Activated T-helper 1 cell treated with anti-CD3 and anti-CD28 coated beads, Interleukin-12 subunit alpha, Interleukin-12 subunit beta, Interleukin-2, Interleukin-4 antibody, amounts not matched to agents 30 ng/mL and 10 ng/mL and 1 ng/mL, durations not matched to agents 14 hours and 24 hours and 36 hours (primary cell): ENCODE data around the gene FAM221A. TPM values are rescaled to one million over a fixed set of nuclear protein-coding genes. Genes with fewer than 3 reads are reported as not detected.

Experiments
- DNase-seq: peaks from one replicate; pipeline ENCODE4 v3.0.0; 2021; ENCODE audit warnings: low spot score
- H3K27ac Mint-ChIP-seq: one replicate; pipeline ENCODE4 v1.8.0; 2021; ENCODE audit warnings: mild to moderate bottlenecking, mixed read lengths
- H3K27me3 Mint-ChIP-seq: one replicate; pipeline ENCODE4 v1.8.0; 2022; ENCODE audit warnings: mild to moderate bottlenecking, moderate library complexity, mixed read lengths; ENCODE audit not compliant: insufficient read depth
- H3K36me3 Mint-ChIP-seq: one replicate; pipeline ENCODE4 v1.8.0; 2021; ENCODE audit warnings: low read depth, mixed read lengths
- H3K4me1 Mint-ChIP-seq: one replicate; pipeline ENCODE4 v1.8.0; 2021; ENCODE audit warnings: low read depth, mixed read lengths
- H3K4me3 Mint-ChIP-seq: one replicate; pipeline ENCODE4 v1.8.0; 2021; ENCODE audit warnings: mild to moderate bottlenecking, moderate library complexity, mixed read lengths
- H3K9me3 Mint-ChIP-seq: one replicate; pipeline ENCODE4 v1.8.0; 2021; ENCODE audit warnings: mixed read lengths
- intact Hi-C: fragments of 100-400 bp; cut with micrococcal nuclease; formaldehyde crosslinking; loops from one replicate; pipeline ENCODE4 v1.15.1; 2024
- total RNA-seq: library from RNA; stranded (reverse); gene quantifications from 2 replicates; pipeline ENCODE4 v1.2.3, GENCODE V29; 2022

FAM221A gene, protein sequence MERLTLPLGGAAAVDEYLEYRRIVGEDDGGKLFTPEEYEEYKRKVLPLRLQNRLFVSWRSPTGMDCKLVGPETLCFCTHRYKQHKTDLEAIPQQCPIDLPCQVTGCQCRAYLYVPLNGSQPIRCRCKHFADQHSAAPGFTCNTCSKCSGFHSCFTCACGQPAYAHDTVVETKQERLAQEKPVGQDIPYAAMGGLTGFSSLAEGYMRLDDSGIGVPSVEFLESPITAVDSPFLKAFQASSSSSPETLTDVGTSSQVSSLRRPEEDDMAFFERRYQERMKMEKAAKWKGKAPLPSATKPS
- total RNA-seq = 9.4 and 9.9 TPM in 2 replicates

DNA sequence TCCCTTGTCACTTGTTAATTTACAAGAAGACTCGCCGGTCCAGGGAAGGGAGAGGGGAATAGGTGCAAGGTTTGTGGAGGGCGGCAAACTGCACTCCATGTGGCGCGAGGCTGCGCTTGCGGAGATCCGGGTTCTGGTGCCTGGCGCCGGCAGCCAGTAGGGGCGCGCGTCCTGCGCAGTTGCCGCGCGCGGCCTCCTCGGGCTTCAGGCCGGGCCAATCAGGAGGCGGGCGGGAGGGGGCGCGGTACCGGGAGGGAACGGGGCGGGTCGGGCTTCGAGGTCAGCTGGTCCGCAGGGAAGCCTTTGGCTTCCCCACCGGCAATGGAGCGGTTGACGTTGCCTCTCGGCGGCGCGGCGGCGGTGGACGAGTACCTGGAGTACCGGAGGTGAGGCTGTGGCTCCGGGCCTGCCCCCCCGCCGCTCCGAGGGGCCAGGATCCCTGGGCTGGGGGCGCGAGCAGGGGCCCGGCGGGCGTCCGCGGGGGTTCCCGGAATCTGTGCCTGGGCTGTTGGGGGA, at the start of gene FAM221A:
Gene FAM221A, plus strand, starts transcription at position 302 of the 516 bp plus-strand sequence. Its CDS starts 20 bp downstream, at position 322.
- H3K36me3 Mint-ChIP-seq = peaks cover 2% of the 10 kb centered on the region
- intact Hi-C loops = loop anchor here (1.0 to 5.0 kb wide), 3 partner anchors 85 to 498 kb away; partner anchors contain the start of gene NUP42
- no peaks in the 10 kb centered on the region for H3K9me3 Mint-ChIP-seq
- H3K4me3 Mint-ChIP-seq = peak within 1 kb of the TSS; percentile 88
- DNase-seq = peak; percentile 70
- H3K27ac Mint-ChIP-seq = peak within 1 kb of the TSS; percentile 72
- H3K4me1 Mint-ChIP-seq = peaks cover 12% of the 10 kb centered on the region
- H3K27me3 Mint-ChIP-seq = peaks cover 18% of the 10 kb centered on the region

DNA sequence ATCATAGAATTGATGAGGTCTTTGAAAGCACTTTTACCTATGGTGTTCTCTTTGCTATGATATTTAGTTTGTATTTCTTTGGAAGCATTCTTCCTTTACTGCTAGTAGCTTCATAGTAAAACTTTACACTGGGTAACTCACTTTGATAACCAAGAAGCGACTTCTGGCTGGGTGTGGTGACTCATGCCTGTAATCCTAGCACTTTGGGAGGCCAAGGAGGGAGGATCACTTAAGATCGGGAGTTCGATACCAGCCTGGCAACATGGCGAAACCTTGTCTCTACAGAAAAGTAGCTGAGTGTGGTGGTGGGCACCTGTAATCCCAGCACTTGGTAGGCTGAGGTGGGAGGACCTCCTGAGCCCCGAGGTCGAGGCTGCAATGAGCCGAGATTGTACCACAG, 46.6 kb upstream of the FAM221A start:
- Mint-ChIP-seq H3K4me3 (no peak overlapping the region), H3K36me3 (no peaks in the 10 kb centered on the region), H3K27me3 (peaks cover 1% of the 10 kb centered on the region), H3K4me1 (no peaks in the 10 kb centered on the region), H3K27ac (no peak overlapping the region), H3K9me3 (no peaks in the 10 kb centered on the region)
- intact Hi-C loops = no loop called here
- DNase-seq = no peak

DNA sequence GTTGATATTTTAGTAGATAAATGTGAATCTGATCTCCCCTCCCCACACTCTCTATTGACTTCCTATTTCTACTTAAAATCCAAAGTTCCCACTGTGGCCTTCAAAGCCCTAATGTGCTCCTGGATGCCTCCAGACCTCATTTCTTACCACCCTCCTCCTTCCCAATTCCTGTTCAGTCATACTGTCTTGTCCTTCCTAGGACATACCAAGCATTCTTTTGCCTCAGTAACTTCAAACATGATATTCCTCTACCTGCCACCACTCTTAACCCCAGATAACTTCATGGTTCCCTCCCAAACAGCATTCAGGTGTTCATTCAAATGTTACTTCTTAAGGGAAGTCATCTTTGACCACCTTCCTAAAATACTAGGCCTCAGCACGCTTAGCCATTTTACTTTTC, 34.2 kb upstream of the FAM221A start:
- Mint-ChIP-seq H3K4me3 (no peak overlapping the region), H3K9me3 (no peaks in the 10 kb centered on the region), H3K27ac (no peak overlapping the region), H3K36me3 (no peaks in the 10 kb centered on the region), H3K27me3 (no peaks in the 10 kb centered on the region), H3K4me1 (no peaks in the 10 kb centered on the region)
- intact Hi-C loops = no loop called here
- DNase-seq = no peak

DNA sequence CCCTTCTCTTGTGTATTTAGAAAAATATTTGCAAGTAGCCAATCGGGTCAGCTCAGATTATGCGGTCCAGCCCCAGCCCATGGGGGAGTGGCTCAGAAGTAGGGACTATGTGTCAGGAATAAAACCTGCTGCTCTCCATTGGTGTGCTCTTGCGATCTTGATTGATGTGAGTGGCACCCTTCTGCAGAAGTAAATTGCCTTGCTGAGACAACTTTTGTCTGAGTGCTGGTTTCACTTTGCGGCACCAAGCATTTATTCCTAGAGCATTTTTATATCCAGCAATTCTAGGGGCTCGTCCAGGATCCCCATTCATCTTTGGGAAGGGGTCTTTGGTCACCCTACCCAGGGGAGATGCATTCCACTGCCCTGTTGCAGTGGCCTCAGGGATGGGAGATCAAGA, 26.1 kb upstream of the FAM221A start:
- Mint-ChIP-seq H3K36me3 (no peaks in the 10 kb centered on the region), H3K4me3 (no peak overlapping the region)

DNA sequence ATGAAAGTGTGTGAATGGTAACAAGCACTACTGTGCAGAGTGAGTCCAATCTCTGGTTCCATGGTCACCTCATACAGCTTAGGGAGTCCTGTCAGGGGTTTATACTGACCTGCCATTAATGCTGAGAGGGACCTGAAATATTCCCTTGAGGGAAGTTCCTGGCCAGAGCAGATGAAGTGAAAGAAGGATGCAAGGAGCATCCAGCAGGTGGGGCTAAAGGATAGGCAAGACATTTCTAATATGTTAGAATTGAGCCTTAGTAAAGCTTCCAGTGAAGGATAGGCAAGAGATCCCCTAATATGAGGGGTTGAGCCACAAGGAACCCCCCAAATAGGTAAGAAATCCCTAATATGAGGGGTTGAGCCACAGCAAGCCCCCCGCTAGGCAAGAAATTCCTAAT, 25.5 kb upstream of the FAM221A start:
- H3K27ac Mint-ChIP-seq = no peak overlapping the region
- H3K4me1 Mint-ChIP-seq = no peaks in the 10 kb centered on the region
- peaks cover 32% of the 10 kb centered on the region for H3K9me3 Mint-ChIP-seq
- intact Hi-C loops = loop anchor here (1.0 kb wide), 1 partner anchor 58 kb away; no protein-coding TSS in a partner anchor
- no peaks in the 10 kb centered on the region for H3K36me3 Mint-ChIP-seq
- peaks cover 1% of the 10 kb centered on the region for H3K27me3 Mint-ChIP-seq
- no peak overlapping the region for H3K4me3 Mint-ChIP-seq
- DNase-seq = no peak

More for the DNA sequence above, 26.1 kb upstream of the FAM221A start:
- peaks cover 31% of the 10 kb centered on the region for H3K9me3 Mint-ChIP-seq
- intact Hi-C loops = loop anchor here (1.0 kb wide), 1 partner anchor 58 kb away; no protein-coding TSS in a partner anchor
- H3K27me3 Mint-ChIP-seq = peaks cover 1% of the 10 kb centered on the region
- no peak overlapping the region for H3K27ac Mint-ChIP-seq
- no peak for DNase-seq
- no peaks in the 10 kb centered on the region for H3K4me1 Mint-ChIP-seq

DNA sequence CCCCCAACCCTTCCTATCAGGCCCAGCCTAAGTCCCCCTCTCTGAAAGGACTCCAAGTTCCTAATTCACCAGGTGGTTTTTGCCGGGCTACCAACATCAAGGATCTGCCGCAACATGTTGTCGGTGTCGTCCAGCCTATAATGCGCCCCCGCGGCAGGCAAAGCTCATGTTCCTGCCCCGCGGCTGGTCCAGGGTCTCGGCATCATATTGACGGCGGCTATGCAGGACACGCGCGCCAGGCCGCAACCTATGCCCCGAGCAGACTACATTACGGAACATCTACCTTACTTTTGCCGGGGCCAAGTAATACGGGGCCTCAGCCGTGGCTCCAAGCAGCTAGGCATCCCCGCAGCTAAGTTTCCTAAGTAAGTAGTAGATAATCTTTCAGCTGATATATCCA, 24.6 kb upstream of the FAM221A start:
- intact Hi-C loops = no loop called here
- no peaks in the 10 kb centered on the region for H3K36me3 Mint-ChIP-seq
- peaks cover 32% of the 10 kb centered on the region for H3K9me3 Mint-ChIP-seq
- H3K27me3 Mint-ChIP-seq = peaks cover 1% of the 10 kb centered on the region
- no peak overlapping the region for H3K4me3 Mint-ChIP-seq
- no peaks in the 10 kb centered on the region for H3K4me1 Mint-ChIP-seq
- no peak for DNase-seq
- H3K27ac Mint-ChIP-seq = no peak overlapping the region

DNA sequence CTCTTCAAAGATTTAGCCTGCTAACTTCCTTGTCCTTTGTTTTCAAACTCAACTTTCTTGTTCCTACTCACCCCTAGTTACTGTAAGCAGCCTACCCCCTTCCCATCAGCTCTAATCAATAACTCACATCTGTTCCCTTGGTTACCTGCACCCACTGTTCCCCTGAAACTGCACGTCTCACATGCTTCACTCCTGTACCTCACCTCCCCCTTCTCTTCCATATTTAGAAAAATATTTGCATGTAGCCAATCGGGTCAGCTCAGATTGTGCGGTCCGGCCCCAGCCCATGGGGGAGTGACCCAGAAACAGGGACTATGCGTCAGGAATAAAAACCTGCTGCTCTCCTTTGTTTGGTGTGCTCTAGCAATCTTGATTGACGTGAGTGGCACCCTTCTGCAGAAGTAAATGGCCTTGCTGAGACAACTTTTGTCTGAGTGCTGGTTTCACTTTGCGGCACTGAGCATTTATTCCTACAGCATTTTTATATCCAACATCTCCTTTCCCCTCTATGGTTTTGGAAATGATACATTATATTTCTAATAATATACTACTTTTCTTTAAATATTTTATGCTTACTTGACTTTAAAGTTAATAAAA, 21.1 kb upstream of the FAM221A start:
- no peaks in the 10 kb centered on the region for H3K36me3 Mint-ChIP-seq
- intact Hi-C loops = no loop called here
- no peaks in the 10 kb centered on the region for H3K27me3 Mint-ChIP-seq
- no peak for DNase-seq
- H3K4me3 Mint-ChIP-seq = no peak overlapping the region
- H3K27ac Mint-ChIP-seq = no peak overlapping the region
- H3K4me1 Mint-ChIP-seq = no peaks in the 10 kb centered on the region
- H3K9me3 Mint-ChIP-seq = peaks cover 19% of the 10 kb centered on the region

DNA sequence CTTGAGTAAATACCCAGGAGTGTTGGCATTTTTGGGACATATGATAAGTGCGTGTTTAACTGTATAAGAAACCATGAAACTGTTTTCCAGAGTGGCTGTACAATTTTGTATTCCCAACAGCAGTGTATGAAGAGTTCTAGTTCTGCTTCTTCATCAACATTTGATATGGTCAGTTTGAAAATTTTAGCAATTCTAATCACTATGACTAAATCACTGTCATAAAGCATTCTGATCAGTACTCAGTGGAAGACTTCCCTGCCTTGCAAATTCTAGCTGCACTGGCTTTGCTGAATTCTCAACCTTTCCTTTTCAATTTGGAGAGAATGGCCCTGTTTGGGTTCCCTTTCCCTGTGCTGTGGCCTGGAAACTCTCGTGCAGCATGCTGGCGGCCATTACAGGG, 18.6 kb upstream of the FAM221A start:
- H3K4me3 Mint-ChIP-seq = no peak overlapping the region
- no peaks in the 10 kb centered on the region for H3K27me3 Mint-ChIP-seq
- no peaks in the 10 kb centered on the region for H3K4me1 Mint-ChIP-seq

DNA sequence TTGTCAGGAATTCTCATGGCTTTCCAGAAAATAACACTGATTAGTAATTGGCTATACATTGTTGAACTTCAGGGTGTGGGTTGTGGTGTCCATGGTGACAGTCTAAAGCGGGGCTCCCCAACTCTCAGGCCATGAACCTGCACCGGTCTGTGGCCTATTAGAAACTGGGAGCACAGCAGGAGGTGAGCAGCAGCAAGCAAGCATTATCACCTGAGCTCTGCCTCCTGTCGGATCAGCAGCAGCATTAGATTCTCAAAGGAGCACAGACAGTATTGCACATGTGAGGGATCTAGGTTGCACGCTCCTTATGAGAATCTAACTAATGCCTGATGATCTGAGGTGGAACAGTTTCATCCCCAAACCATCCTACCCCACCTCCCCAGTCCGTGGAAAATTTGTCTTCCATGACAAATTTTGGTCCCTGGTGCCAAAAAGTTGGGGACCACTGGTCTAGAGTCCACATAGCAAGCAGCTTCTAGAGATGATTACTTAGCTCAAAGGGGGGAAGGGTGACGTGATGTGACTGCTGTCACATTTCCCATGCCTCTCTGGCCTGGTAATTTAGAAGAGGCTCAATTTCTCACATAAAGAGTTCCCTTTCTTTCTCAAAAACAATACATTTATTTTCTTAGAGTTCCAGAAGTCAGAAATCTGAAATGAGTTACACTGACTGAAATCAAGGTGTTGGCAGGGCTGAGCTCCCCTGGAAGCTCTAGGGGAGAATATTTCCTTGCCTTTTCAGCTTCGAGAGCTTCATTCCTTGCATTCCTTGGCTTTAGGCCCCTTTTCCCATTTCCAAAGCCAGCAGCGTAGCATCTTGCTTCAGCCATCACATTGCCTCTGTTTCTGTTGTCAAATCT, 17.6 kb upstream of the FAM221A start:
- no peaks in the 10 kb centered on the region for H3K4me1 Mint-ChIP-seq
- DNase-seq = no peak
- peaks cover 7% of the 10 kb centered on the region for H3K9me3 Mint-ChIP-seq
- no peak overlapping the region for H3K27ac Mint-ChIP-seq
- no peak overlapping the region for H3K4me3 Mint-ChIP-seq
- no peaks in the 10 kb centered on the region for H3K27me3 Mint-ChIP-seq
- intact Hi-C loops = no loop called here
- no peaks in the 10 kb centered on the region for H3K36me3 Mint-ChIP-seq

More for the DNA sequence above, 18.6 kb upstream of the FAM221A start:
- H3K36me3 Mint-ChIP-seq = no peaks in the 10 kb centered on the region
- peaks cover 7% of the 10 kb centered on the region for H3K9me3 Mint-ChIP-seq
- H3K27ac Mint-ChIP-seq = no peak overlapping the region
- no peak for DNase-seq
- intact Hi-C loops = no loop called here

DNA sequence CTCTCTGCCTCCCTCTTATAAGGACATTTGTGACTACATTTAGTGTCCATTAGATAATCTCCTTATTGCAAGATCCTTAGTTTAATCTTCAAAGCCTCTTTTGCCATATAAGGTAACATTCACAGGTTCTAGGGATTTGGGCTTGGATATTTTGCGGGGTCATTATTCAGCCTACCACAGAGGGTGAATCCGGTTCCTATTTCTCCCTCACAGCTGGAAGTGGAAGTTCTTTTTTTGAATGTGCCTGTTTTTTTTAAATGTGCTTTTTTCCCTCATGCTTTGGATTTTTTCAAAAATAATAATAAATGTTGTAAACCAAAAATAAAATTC, 17.1 kb upstream of the FAM221A start:
- no peaks in the 10 kb centered on the region for H3K36me3 Mint-ChIP-seq
- intact Hi-C loops = no loop called here
- no peaks in the 10 kb centered on the region for H3K27me3 Mint-ChIP-seq
- no peak overlapping the region for H3K4me3 Mint-ChIP-seq
- H3K9me3 Mint-ChIP-seq = peaks cover 7% of the 10 kb centered on the region
- no peaks in the 10 kb centered on the region for H3K4me1 Mint-ChIP-seq
- DNase-seq = no peak
- no peak overlapping the region for H3K27ac Mint-ChIP-seq

DNA sequence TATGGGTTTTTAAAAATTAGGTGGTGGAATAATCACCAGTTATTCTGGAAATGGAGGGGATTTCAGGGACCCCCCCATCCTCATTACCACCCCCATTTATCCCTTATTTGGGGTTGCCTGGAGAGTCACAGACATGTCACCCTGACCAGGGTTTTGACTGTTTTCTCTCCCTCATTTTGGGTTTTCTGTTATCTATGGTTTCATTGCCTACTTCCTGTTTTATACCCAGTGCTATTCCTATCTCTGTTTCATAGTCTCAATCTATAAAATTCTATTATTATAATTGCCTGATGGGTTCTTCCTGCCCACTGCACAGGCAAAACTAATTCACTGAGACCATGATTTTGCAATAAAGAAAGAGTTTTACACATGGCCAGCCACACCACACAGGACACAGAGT, 15.9 kb upstream of the FAM221A start:
- no peak overlapping the region for H3K27ac Mint-ChIP-seq
- no peaks in the 10 kb centered on the region for H3K4me1 Mint-ChIP-seq
- H3K36me3 Mint-ChIP-seq = no peaks in the 10 kb centered on the region
- no peaks in the 10 kb centered on the region for H3K9me3 Mint-ChIP-seq
- H3K4me3 Mint-ChIP-seq = no peak overlapping the region
- DNase-seq = no peak
- intact Hi-C loops = no loop called here
- H3K27me3 Mint-ChIP-seq = no peaks in the 10 kb centered on the region

DNA sequence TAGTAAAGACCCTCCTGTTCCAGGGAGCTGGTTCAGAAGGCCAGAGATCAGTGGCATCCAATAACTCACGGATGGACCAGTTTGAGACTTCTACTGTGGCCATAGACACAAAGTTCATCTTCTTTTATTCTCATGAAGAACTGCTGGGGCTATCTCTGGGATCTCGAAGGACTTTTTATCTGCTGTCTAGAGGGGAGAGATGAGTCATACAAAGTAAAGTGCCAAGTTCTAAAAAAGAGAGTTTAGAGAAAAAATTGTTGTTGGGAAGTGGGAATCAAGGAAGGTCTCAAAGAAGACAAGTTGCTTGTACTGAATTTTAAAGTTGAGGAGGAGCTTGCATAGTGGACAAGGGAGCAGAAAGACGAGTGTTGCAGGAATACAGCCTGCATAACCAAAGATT, 8.0 kb upstream of the FAM221A start:
- Mint-ChIP-seq H3K4me1 (no peaks in the 10 kb centered on the region), H3K36me3 (no peaks in the 10 kb centered on the region), H3K9me3 (no peaks in the 10 kb centered on the region), H3K4me3 (no peak overlapping the region), H3K27me3 (peaks cover 29% of the 10 kb centered on the region), H3K27ac (no peak overlapping the region)
- DNase-seq = no peak
- intact Hi-C loops = no loop called here
